ENCODE results near the gene ADCY10. TPM values are rescaled to one million over a fixed set of nuclear protein-coding genes. Genes with fewer than 3 reads are reported as not detected.

Gene ADCY10
- polyA plus RNA-seq, 3 donors, result 0.09 TPM; not detected in 2

GRCh38 chr1:167899253-167899681 is 14.7 kb downstream of the ADCY10 start:
- Histone ChIP-seq H3K79me2 (ENCODE audit: insufficient read depth, low read length) (no peaks in the 10 kb centered on the region), H3K4me3 (replicated peaks in 1 of 3; ENCODE audit: low read depth in 2 of 3, low read length in 3 of 3) (no peak overlapping the region), H2AFZ (ENCODE audit: insufficient read depth, low read depth, low read length, poor library complexity, severe bottlenecking) (no peak overlapping the region), H3K9ac (ENCODE audit: insufficient read depth, low read length, poor library complexity, severe bottlenecking) (no peak overlapping the region), H3K4me1 (ENCODE audit: control insufficient read depth in 1 of 2, insufficient read depth in 2 of 2, low read length in 2 of 2) (no peaks in the 10 kb centered on the region), H3K9me3 (replicated peaks in 1 of 2; ENCODE audit: control insufficient read depth in 1 of 2, insufficient read depth in 1 of 2, low read length in 2 of 2) (no peaks in the 10 kb centered on the region), H3K27me3 (ENCODE audit: control insufficient read depth in 2 of 2, insufficient read depth in 2 of 2, low read length in 2 of 2) (no peaks in the 10 kb centered on the region), H3K4me2 (replicated peaks; ENCODE audit: extremely low read depth, low read length, poor library complexity, severe bottlenecking) (no peak overlapping the region), H3K27ac (ENCODE audit: low read depth in 1 of 2, low read length in 2 of 2) (no peak overlapping the region), H4K20me1 (ENCODE audit: insufficient read depth, low read length) (no peaks in the 10 kb centered on the region), H3K36me3 (replicated peaks in 1 of 2; ENCODE audit: control insufficient read depth in 1 of 2, insufficient read depth in 2 of 2, low read length in 2 of 2) (no peaks in the 10 kb centered on the region)
- H3K27me3 Mint-ChIP-seq (ENCODE audit: low read depth in 3 of 3), result peaks cover 0 to 2% (median 2%) of the 10 kb centered on the region in 3 donors
- H3K27ac Mint-ChIP-seq, result no peak overlapping the region
- H3K36me3 Mint-ChIP-seq, result no peaks in the 10 kb centered on the region
- no peaks in the 10 kb centered on the region for H3K9me3 Mint-ChIP-seq
- intact Hi-C loops (cut with micrococcal nuclease), result no loop called here
- no peak for DNase-seq
- H3K4me3 Mint-ChIP-seq, result no peak overlapping the region
- TF ChIP-seq CTCF (IDR thresholded peaks at IDR 0.05), result no peak
- 98% methylated on average over 4 of the region's 4 CpGs for WGBS (ENCODE audit: insufficient coverage)
- no peaks in the 10 kb centered on the region for H3K4me1 Mint-ChIP-seq

- no peaks in the 10 kb centered on the region for H3K36me3 ChIP-seq (replicated peaks in 1 of 2; ENCODE audit: control insufficient read depth in 1 of 2, insufficient read depth in 2 of 2, low read length in 2 of 2)
- no peaks in the 10 kb centered on the region for H3K79me2 ChIP-seq (ENCODE audit: insufficient read depth, low read length)
- H3K9ac ChIP-seq (ENCODE audit: insufficient read depth, low read length, poor library complexity, severe bottlenecking), result no peak overlapping the region
- no peaks in the 10 kb centered on the region for H3K4me1 Mint-ChIP-seq
- WGBS (ENCODE audit: insufficient coverage), result 91% methylated on average over 4 of the region's 9 CpGs
- peaks cover 0 to 2% (median 2%) of the 10 kb centered on the region in 3 donors for H3K27me3 Mint-ChIP-seq (ENCODE audit: low read depth in 3 of 3)
- H3K9me3 ChIP-seq (replicated peaks in 1 of 2; ENCODE audit: control insufficient read depth in 1 of 2, insufficient read depth in 1 of 2, low read length in 2 of 2), result no peaks in the 10 kb centered on the region
- no peaks in the 10 kb centered on the region for H3K4me1 ChIP-seq (ENCODE audit: control insufficient read depth in 1 of 2, insufficient read depth in 2 of 2, low read length in 2 of 2)
- no peak overlapping the region for H3K27ac ChIP-seq (ENCODE audit: low read depth in 1 of 2, low read length in 2 of 2)
- intact Hi-C loops (cut with micrococcal nuclease), result no loop called here
- no peak overlapping the region for H3K4me3 ChIP-seq (replicated peaks in 1 of 3; ENCODE audit: low read depth in 2 of 3, low read length in 3 of 3)
- H3K27me3 ChIP-seq (ENCODE audit: control insufficient read depth in 2 of 2, insufficient read depth in 2 of 2, low read length in 2 of 2), result no peaks in the 10 kb centered on the region
- H3K9me3 Mint-ChIP-seq, result no peaks in the 10 kb centered on the region
- H3K4me2 ChIP-seq (replicated peaks; ENCODE audit: extremely low read depth, low read length, poor library complexity, severe bottlenecking), result no peak overlapping the region
- no peak overlapping the region for H3K4me3 Mint-ChIP-seq
- TF ChIP-seq CTCF (IDR thresholded peaks at IDR 0.05), result no peak
- H3K36me3 Mint-ChIP-seq, result no peaks in the 10 kb centered on the region
- H3K27ac Mint-ChIP-seq, result no peak overlapping the region
- H4K20me1 ChIP-seq (ENCODE audit: insufficient read depth, low read length), result no peaks in the 10 kb centered on the region
- no peak overlapping the region for H2AFZ ChIP-seq (ENCODE audit: insufficient read depth, low read depth, low read length, poor library complexity, severe bottlenecking)
- no peak for DNase-seq
Measured at GRCh38 chr1:167898578-167899222, 15.2 kb downstream of the ADCY10 start.

All from CD14-positive monocyte (primary cell).